ENCODE results near the gene KRI1.
"Not testable (repeated sequence)": the region's sequence is repeated elsewhere in the genome, so short reads cannot be mapped to it uniquely, and the experiment has no call there.

Gene KRI1

GRCh38 chr19:10533646-10534386 lies 32.0 kb downstream of the KRI1 start:
- no peaks in the 10 kb centered on the region for H4K20me1 ChIP-seq (ENCODE audit: insufficient read depth, low read length, poor library complexity, severe bottlenecking)
- H2AFZ ChIP-seq (ENCODE audit: low read length), result no peak overlapping the region
- no peaks in the 10 kb centered on the region for H3K79me2 ChIP-seq (ENCODE audit: insufficient read depth, low read length)
- no peaks in the 10 kb centered on the region for H3K9me2 ChIP-seq (replicated peaks; ENCODE audit: low read depth, low read length)
- no peaks in the 10 kb centered on the region for H3K4me1 ChIP-seq (ENCODE audit: insufficient read depth, low read length, poor library complexity, severe bottlenecking)
- no peak overlapping the region for H3K4me2 ChIP-seq (ENCODE audit: low read depth, low read length, poor library complexity, severe bottlenecking)
- no peaks in the 10 kb centered on the region for H3K27me3 ChIP-seq (ENCODE audit: insufficient read depth, low read length, poor library complexity, severe bottlenecking)
- no peaks in the 10 kb centered on the region for H3K36me3 ChIP-seq (ENCODE audit: insufficient read depth, low read length)
- H3K4me3 ChIP-seq (ENCODE audit: low read length, poor library complexity, severe bottlenecking), result no peak overlapping the region
- no peak for TF ChIP-seq EZH2phosphoT487 (IDR thresholded peaks at IDR 0.05; ENCODE audit: borderline replicate concordance)
- no peak for TF ChIP-seq CTCF (conservative IDR thresholded peaks at IDR 0.05; ENCODE audit: low read length)
- no peaks in the 10 kb centered on the region for H3F3A ChIP-seq (ENCODE audit: low read depth)
- H3K9ac ChIP-seq (ENCODE audit: low read depth, low read length, poor library complexity, severe bottlenecking), result no peak overlapping the region
- H3K9me3 ChIP-seq (ENCODE audit: insufficient read depth, low read depth, low read length), result no peaks in the 10 kb centered on the region

GRCh38 chr19:10532457-10532856 lies 33.4 kb downstream of the KRI1 start:
- TF ChIP-seq EZH2phosphoT487 (IDR thresholded peaks at IDR 0.05; ENCODE audit: borderline replicate concordance), result no peak
- no peak for TF ChIP-seq CTCF (conservative IDR thresholded peaks at IDR 0.05; ENCODE audit: low read length)
- H3F3A ChIP-seq (ENCODE audit: low read depth), result no peaks in the 10 kb centered on the region
- no peaks in the 10 kb centered on the region for H3K4me1 ChIP-seq (ENCODE audit: insufficient read depth, low read length, poor library complexity, severe bottlenecking)
- H3K27me3 ChIP-seq (ENCODE audit: insufficient read depth, low read length, poor library complexity, severe bottlenecking), result no peaks in the 10 kb centered on the region
- H3K9me2 ChIP-seq (replicated peaks; ENCODE audit: low read depth, low read length), result no peaks in the 10 kb centered on the region
- no peaks in the 10 kb centered on the region for H4K20me1 ChIP-seq (ENCODE audit: insufficient read depth, low read length, poor library complexity, severe bottlenecking)
- H3K4me3 ChIP-seq (ENCODE audit: low read length, poor library complexity, severe bottlenecking), result no peak overlapping the region
- no peak overlapping the region for H3K4me2 ChIP-seq (ENCODE audit: low read depth, low read length, poor library complexity, severe bottlenecking)
- H2AFZ ChIP-seq (ENCODE audit: low read length), result no peak overlapping the region
- H3K9me3 ChIP-seq (ENCODE audit: insufficient read depth, low read depth, low read length), result no peaks in the 10 kb centered on the region
- no peaks in the 10 kb centered on the region for H3K36me3 ChIP-seq (ENCODE audit: insufficient read depth, low read length)
- no peaks in the 10 kb centered on the region for H3K79me2 ChIP-seq (ENCODE audit: insufficient read depth, low read length)
- H3K9ac ChIP-seq (ENCODE audit: low read depth, low read length, poor library complexity, severe bottlenecking), result no peak overlapping the region

DNA sequence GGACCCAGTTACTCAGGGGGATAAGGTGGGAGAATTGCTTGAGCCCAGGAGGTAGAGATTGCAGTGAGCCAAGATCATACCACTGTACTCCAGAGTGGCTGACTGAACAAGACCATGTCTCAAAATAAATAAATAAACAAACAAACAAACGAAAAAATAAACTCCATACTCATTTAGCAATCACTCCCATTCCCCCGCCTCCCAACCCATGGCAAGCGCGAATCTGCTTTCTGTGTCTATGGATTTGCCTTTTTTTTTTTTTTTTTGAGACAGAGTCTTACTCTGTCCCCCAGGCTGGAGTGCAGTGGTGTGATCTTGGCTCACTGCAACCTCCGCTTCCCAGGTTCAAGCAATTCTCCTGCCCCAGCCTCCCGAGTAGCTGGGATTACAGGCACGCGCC lies 38.9 kb downstream of the KRI1 start:
- H3K79me2 ChIP-seq (ENCODE audit: insufficient read depth, low read length); H3K9ac ChIP-seq (ENCODE audit: low read depth, low read length, poor library complexity, severe bottlenecking); H3K4me1 ChIP-seq (ENCODE audit: insufficient read depth, low read length, poor library complexity, severe bottlenecking); H3K9me2 ChIP-seq (replicated peaks; ENCODE audit: low read depth, low read length); H3F3A ChIP-seq (ENCODE audit: low read depth); H4K20me1 ChIP-seq (ENCODE audit: insufficient read depth, low read length, poor library complexity, severe bottlenecking); H3K4me2 ChIP-seq (ENCODE audit: low read depth, low read length, poor library complexity, severe bottlenecking); H3K27me3 ChIP-seq (ENCODE audit: insufficient read depth, low read length, poor library complexity, severe bottlenecking); H3K36me3 ChIP-seq (ENCODE audit: insufficient read depth, low read length); H2AFZ ChIP-seq (ENCODE audit: low read length); H3K4me3 ChIP-seq (ENCODE audit: low read length, poor library complexity, severe bottlenecking); H3K9me3 ChIP-seq (ENCODE audit: insufficient read depth, low read depth, low read length): not testable (repeated sequence)

DNA sequence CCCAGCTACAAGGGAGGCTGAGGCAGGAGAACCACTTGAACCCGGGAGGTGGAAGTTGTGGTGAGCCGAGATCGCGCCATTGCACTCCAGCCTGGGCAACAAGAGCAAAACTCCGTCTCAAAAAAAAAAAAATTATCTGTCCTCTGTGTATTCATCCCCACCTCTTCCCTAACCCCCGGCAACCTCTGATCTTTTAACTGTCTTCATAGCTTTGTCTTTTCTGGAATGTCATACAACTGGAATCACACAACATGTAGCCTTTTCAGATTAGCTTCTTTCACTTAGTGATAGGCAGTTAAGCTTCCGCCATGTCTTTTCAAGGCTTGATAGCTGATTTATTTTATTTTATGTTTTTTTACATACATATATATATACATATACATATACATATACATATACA lies 40.2 kb downstream of the KRI1 start:
- H4K20me1 ChIP-seq (ENCODE audit: insufficient read depth, low read length, poor library complexity, severe bottlenecking), result no peaks in the 10 kb centered on the region
- no peaks in the 10 kb centered on the region for H3F3A ChIP-seq (ENCODE audit: low read depth)
- H3K4me1 ChIP-seq (ENCODE audit: insufficient read depth, low read length, poor library complexity, severe bottlenecking), result no peaks in the 10 kb centered on the region
- no peaks in the 10 kb centered on the region for H3K79me2 ChIP-seq (ENCODE audit: insufficient read depth, low read length)
- H3K27me3 ChIP-seq (ENCODE audit: insufficient read depth, low read length, poor library complexity, severe bottlenecking), result no peaks in the 10 kb centered on the region
- no peaks in the 10 kb centered on the region for H3K9me3 ChIP-seq (ENCODE audit: insufficient read depth, low read depth, low read length)
- no peaks in the 10 kb centered on the region for H3K36me3 ChIP-seq (ENCODE audit: insufficient read depth, low read length)
- TF ChIP-seq CTCF (conservative IDR thresholded peaks at IDR 0.05; ENCODE audit: low read length) (no peak), EZH2phosphoT487 (IDR thresholded peaks at IDR 0.05; ENCODE audit: borderline replicate concordance) (no peak)
- H2AFZ ChIP-seq (ENCODE audit: low read length), result no peak overlapping the region
- no peak overlapping the region for H3K9ac ChIP-seq (ENCODE audit: low read depth, low read length, poor library complexity, severe bottlenecking)
- H3K4me3 ChIP-seq (ENCODE audit: low read length, poor library complexity, severe bottlenecking), result no peak overlapping the region
- H3K4me2 ChIP-seq (ENCODE audit: low read depth, low read length, poor library complexity, severe bottlenecking), result no peak overlapping the region
- H3K9me2 ChIP-seq (replicated peaks; ENCODE audit: low read depth, low read length), result no peaks in the 10 kb centered on the region
